ENCODE data around the gene BICD2.

Gene BICD2

DNA sequence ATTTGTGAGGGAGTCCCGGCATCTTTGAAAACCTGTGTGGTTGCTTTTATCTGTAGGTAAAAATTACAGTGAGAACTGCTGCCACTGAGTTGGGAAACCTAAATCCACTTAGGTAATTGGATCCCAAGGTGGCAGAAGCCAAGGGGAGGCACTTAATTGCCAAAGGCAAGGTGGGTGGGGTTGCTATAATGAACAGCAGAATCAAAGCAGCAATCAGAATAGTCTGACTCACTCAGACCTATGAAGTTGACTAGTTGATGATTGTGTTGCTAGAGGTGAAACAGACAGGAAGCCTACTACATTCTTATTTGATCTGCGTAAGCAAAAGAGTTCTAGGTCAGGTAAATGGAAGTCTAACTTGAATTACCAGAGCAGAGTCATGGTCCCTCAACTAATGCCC is 17.3 kb upstream of the BICD2 start:
- no peak for DNase-seq (ENCODE audit: low read depth)
- TF ChIP-seq, protein P1, sequence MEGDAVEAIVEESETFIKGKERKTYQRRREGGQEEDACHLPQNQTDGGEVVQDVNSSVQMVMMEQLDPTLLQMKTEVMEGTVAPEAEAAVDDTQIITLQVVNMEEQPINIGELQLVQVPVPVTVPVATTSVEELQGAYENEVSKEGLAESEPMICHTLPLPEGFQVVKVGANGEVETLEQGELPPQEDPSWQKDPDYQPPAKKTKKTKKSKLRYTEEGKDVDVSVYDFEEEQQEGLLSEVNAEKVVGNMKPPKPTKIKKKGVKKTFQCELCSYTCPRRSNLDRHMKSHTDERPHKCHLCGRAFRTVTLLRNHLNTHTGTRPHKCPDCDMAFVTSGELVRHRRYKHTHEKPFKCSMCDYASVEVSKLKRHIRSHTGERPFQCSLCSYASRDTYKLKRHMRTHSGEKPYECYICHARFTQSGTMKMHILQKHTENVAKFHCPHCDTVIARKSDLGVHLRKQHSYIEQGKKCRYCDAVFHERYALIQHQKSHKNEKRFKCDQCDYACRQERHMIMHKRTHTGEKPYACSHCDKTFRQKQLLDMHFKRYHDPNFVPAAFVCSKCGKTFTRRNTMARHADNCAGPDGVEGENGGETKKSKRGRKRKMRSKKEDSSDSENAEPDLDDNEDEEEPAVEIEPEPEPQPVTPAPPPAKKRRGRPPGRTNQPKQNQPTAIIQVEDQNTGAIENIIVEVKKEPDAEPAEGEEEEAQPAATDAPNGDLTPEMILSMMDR (IDR thresholded peaks at IDR 0.05; ENCODE audit: insufficient read depth, low read depth, low read length, missing control alignments), result no peak

DNA sequence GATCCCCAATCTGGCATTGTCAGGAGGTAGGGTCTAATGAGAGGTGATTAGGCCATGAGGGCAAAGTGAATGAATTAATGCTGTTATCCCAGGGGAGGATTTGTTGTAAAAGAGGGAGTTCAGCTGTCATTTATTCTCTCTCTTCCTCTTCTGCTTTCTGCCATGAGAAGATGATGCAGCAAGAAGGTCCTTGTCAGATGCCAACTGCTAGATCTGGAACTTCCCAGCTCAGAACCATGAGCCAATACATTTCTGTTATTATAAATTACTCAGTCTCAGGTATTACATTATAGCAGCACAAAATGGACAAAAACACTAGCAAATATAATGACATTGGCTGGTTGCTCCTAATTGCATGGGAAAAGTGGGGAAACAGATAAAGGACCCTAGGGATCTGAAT is 15.6 kb upstream of the BICD2 start:
- TF ChIP-seq, protein P1 (IDR thresholded peaks at IDR 0.05; ENCODE audit: insufficient read depth, low read depth, low read length, missing control alignments), result no peak
- no peak overlapping the region for H3K4me3 ChIP-seq (ENCODE audit: low read depth, low read length)

More for the DNA sequence above, 17.3 kb upstream of the BICD2 start:
- no peak overlapping the region for H3K4me3 ChIP-seq (ENCODE audit: low read depth, low read length)

DNA sequence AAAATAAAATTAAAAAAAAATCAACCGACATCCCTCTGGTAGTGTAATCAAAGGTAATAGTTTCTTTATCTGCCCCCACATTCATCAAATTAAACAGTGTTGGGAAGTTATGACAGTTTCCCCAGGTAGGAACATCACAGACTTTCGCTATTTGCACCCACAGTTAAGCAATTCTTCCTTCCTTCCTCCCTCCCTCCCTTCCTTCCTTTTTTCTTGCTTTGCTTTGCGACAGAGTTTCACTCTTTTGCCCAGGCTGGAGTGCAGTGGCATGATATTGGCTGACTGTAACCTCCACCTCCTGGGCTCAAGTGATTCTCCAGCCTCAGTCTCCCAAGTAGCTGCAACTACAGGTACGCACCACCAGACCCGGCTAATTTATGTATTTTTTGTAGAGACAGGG is 10.8 kb upstream of the BICD2 start:
- no peak for DNase-seq (ENCODE audit: low read depth)
- TF ChIP-seq, protein P1 (IDR thresholded peaks at IDR 0.05; ENCODE audit: insufficient read depth, low read depth, low read length, missing control alignments), result no peak
- H3K4me3 ChIP-seq (ENCODE audit: low read depth, low read length), result no peak overlapping the region

More for the DNA sequence above, 15.6 kb upstream of the BICD2 start:
- DNase-seq (ENCODE audit: low read depth), result no peak

DNA sequence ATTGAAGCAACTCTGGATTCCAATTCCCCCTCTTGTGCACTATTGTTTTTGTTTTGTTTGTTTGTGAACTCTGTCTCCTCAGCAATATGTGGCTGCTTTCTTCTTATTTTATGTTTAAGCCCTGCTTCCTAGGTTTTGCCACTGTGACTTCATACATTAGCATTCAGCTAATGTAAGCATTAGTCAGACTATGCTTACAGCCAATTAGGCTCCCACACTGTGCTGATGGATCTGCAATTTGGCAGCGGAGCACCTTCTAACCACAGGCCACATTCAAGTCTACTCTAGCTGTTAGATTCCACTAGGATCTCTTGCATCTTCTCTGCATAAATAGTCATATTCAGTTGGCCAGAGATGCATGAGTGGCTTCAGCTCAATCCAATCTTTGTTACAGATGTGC is 9.6 kb upstream of the BICD2 start:
- TF ChIP-seq, protein P1 (IDR thresholded peaks at IDR 0.05; ENCODE audit: insufficient read depth, low read depth, low read length, missing control alignments), result no peak
- H3K4me3 ChIP-seq (ENCODE audit: low read depth, low read length), result no peak overlapping the region
- no peak for DNase-seq (ENCODE audit: low read depth)

DNA sequence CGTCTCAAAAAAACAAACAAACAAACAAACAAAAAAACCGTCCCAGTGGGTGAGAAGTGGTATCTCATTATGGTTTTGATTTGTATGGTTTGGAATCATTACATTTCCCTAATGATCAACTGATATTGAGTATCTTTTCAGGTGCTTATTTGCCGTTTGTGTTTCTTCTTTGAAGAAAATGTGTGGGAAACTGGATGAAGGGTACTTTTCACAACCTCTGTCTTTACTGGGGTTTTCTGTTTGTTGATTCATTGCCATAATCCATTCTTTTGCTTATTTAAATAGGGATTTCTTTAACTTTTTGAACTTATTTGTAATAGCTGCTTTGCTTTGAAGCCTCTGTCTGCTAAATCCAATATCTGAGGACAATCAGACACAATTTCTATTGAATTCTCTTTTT is 9.2 kb upstream of the BICD2 start:
- TF ChIP-seq, protein P1 (IDR thresholded peaks at IDR 0.05; ENCODE audit: insufficient read depth, low read depth, low read length, missing control alignments), result no peak
- H3K4me3 ChIP-seq (ENCODE audit: low read depth, low read length), result no peak overlapping the region

DNA sequence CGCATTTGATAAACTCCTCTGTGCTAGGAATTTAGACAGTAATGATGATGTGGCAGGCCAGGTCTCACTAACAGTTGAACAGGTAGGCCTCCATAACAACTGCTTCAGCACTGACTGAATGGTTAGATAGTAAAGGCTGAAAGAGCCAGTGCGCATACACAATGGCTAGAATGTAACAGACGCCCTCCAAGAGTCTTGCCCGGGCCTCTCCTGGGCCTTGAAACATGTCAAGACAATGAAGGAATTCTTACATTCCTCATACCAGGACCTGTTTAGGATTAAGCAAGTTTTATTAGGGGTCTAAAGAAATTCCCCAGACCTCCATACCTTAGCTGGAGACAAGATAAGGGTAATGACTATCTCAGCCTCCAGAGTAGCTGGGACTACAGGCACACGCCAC is 6.7 kb upstream of the BICD2 start:
- TF ChIP-seq, protein P1 (IDR thresholded peaks at IDR 0.05; ENCODE audit: insufficient read depth, low read depth, low read length, missing control alignments), result no peak
- DNase-seq (ENCODE audit: low read depth), result no peak
- no peak overlapping the region for H3K4me3 ChIP-seq (ENCODE audit: low read depth, low read length)

More for the DNA sequence above, 9.2 kb upstream of the BICD2 start:
- DNase-seq (ENCODE audit: low read depth), result no peak

DNA sequence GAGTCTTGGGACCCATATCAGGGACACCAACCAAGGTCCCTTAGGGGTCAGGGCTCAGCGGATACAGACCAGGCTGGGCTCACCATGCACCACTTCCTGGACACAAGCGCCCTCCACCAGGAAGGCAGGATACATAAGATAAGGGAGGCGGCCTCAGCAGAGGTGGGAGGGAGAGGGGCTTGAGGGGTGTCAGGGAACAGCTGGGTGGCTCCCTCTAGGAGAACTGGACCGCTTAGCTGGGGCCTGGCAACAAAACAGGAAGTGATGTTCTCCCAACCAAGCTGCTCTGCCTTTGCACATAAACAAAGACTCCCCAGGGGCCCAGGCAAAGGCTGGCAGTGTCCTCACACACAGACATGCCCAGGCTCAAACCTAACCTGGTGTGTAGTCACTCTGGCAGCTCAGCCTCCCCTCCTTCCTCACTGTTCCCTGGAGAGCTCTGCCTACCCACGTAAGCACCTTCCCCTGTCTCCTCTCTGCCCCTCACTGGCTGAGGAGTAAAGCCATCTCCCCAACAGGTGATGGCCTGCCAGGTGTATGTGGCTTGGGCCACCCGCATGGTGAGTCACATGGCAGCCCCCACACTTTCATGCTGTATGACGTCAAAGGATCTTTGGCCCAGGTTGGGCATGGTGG is 5.8 kb upstream of the BICD2 start:
- TF ChIP-seq, protein P1 (IDR thresholded peaks at IDR 0.05; ENCODE audit: insufficient read depth, low read depth, low read length, missing control alignments), result no peak
- DNase-seq (ENCODE audit: low read depth), result peak; percentile 24
- no peak overlapping the region for H3K4me3 ChIP-seq (ENCODE audit: low read depth, low read length)

Data from GM12865 (cell line).